Head of caudate nucleus (tissue), 42 donors: ENCODE measurements around the gene POLE.
"Not testable (repeated sequence)": the region's sequence is repeated elsewhere in the genome, so short reads cannot be mapped to it uniquely, and the experiment has no call there.

Experiments used
- DNase-seq, 42 donors: peaks; one replicate each; pipeline versions ENCODE4 v3.0.0 to v3.0.0-alpha.2; 2020 to 2021; ENCODE audit warnings: mixed read lengths in 7 of 42
- intact Hi-C: fragments of 100-400 bp; cut with DNase I; formaldehyde crosslinking; loops from one replicate; pipeline ENCODE4 v1.15.0; 2022

Gene POLE

GRCh38 chr12:132608231-132609171 is 78.6 kb downstream of the POLE start:
- no peak for DNase-seq
- intact Hi-C loops: no loop called here

- no peak for DNase-seq
- intact Hi-C loops: no loop called here
Observed at GRCh38 chr12:132606927-132607326, 80.2 kb downstream of the POLE start.

- no peak for DNase-seq
- intact Hi-C loops: no loop called here
Observed at GRCh38 chr12:132606466-132606865, 80.7 kb downstream of the POLE start.

- intact Hi-C loops: no loop called here
- no peak for DNase-seq
Observed at GRCh38 chr12:132605892-132606291, 81.2 kb downstream of the POLE start.

GRCh38 chr12:132604668-132605441 is 82.3 kb downstream of the POLE start:
- intact Hi-C loops: no loop called here
- DNase-seq: no peak

- intact Hi-C loops: no loop called here
- DNase-seq: no peak
Observed at GRCh38 chr12:132604151-132604618, 83.0 kb downstream of the POLE start.

GRCh38 chr12:132603240-132604150 is 83.6 kb downstream of the POLE start:
- intact Hi-C loops: no loop called here
- no peak for DNase-seq

- no peak for DNase-seq
- intact Hi-C loops: no loop called here
Observed at GRCh38 chr12:132602572-132603239, 84.4 kb downstream of the POLE start.

GRCh38 chr12:132601171-132601883 is 85.8 kb downstream of the POLE start:
- intact Hi-C loops: no loop called here
- DNase-seq: no peak

- peak in 40 of 42 donors; percentile 22 to 84 (median 62) for DNase-seq
- intact Hi-C loops: no loop called here
Observed at GRCh38 chr12:132600048-132601032, 86.8 kb downstream of the POLE start.

GRCh38 chr12:132599502-132599901 is 87.6 kb downstream of the POLE start:
- intact Hi-C loops, DNase-seq: not testable (repeated sequence)

- DNase-seq: peak in 12 of 42 donors; percentile 7 to 63 (median 38)
- intact Hi-C loops: no loop called here
Observed at GRCh38 chr12:132597333-132598316, 89.5 kb downstream of the POLE start.

GRCh38 chr12:132596016-132596415 is 91.1 kb downstream of the POLE start:
- intact Hi-C loops: no loop called here
- no peak for DNase-seq

- intact Hi-C loops: no loop called here
- no peak for DNase-seq
Observed at GRCh38 chr12:132595183-132595582, 92.0 kb downstream of the POLE start.

- intact Hi-C loops: no loop called here
- DNase-seq: peak; percentile 25 to 96 (median 87)
Observed at GRCh38 chr12:132593938-132594358, 93.2 kb downstream of the POLE start.
